Gastroesophageal sphincter (tissue), 3 donors: ENCODE data around the gene ACSL6.

Experiments used
- CTCF ChIP-seq, 4 experiments: fragments of 200-600 bp in 2 of 4; fragments of 450-650 bp in 2 of 4; sonication (generic) in 1 of 4; IDR thresholded peaks; one replicate each; pipeline ENCODE4 v1.5.1; 2017 to 2019; ENCODE audit warnings: antibody characterized with exemption in 4 of 4, mild to moderate bottlenecking in 2 of 4, moderate library complexity in 2 of 4
- POLR2A ChIP-seq, 2 donors: fragments of 450-650 bp; IDR thresholded peaks; one replicate each; pipeline ENCODE4 v1.6.1; 2017; ENCODE audit warnings: antibody characterized with exemption in 2 of 2, mild to moderate bottlenecking in 2 of 2, moderate library complexity in 1 of 2

DNA sequence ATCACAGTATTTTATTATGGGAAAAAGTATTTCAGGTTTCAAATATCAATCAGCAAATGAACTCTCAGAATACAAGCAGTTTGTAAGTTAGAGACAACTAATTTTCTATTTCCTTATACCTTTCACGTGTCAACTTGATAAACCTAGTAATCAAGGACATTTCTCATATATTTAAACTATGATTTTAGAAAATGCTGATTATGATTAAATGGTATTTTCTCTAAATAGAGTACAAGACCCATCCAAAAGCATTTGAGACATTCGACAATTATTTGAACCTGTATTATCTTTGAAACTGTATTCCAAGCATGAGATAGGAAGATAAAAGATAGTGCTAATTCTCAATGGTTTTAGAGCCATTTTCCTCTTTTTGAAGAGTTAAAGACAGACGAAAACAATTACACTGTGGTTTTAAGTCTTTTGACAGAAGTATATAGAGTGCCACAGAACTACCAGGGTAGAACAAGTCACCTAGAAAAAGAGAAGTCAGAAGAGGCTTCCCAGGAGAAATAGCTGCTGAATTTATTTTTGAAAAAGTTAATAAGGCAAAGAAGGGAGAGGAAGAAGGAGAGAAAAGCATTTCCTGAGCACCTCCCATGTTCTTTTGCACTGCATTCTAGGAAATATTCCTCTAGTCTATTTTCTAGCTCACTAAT, 71.6 kb downstream of the ACSL6 start:
- TF ChIP-seq CTCF (IDR thresholded peaks at IDR 0.05): no peak
- TF ChIP-seq POLR2A (IDR thresholded peaks at IDR 0.05): no peak
